NCI-H2081 treated with DMSO at 0.1 percent for 48 hours (cell line): ENCODE measurements around the gene FIP1L1.

Experiments used
- DNase-seq: peaks from one replicate; lab custom pipeline; 2025; lab: John Stamatoyannopoulos, UW

The FIP1L1 gene

GRCh38 chr4:53476232-53477037 lies 99.0 kb downstream of the FIP1L1 start:
- no peak for DNase-seq

- DNase-seq: no peak
Observed at GRCh38 chr4:53477038-53477565, 99.7 kb downstream of the FIP1L1 start.

GRCh38 chr4:53477636-53478035 lies 100.2 kb downstream of the FIP1L1 start:
- no peak for DNase-seq

GRCh38 chr4:53478671-53479456 lies 101.4 kb downstream of the FIP1L1 start:
- no peak for DNase-seq

GRCh38 chr4:53479736-53480525 lies 102.5 kb downstream of the FIP1L1 start:
- DNase-seq: no peak

GRCh38 chr4:53480909-53481308 lies 103.5 kb downstream of the FIP1L1 start:
- no peak for DNase-seq

- DNase-seq: no peak
Observed at GRCh38 chr4:53481586-53481985, 104.1 kb downstream of the FIP1L1 start.

- no peak for DNase-seq
Observed at GRCh38 chr4:53483250-53483649, 105.8 kb downstream of the FIP1L1 start.

GRCh38 chr4:53484911-53485657 lies 107.6 kb downstream of the FIP1L1 start:
- no peak for DNase-seq

GRCh38 chr4:53485658-53486040 lies 108.2 kb downstream of the FIP1L1 start:
- no peak for DNase-seq

- no peak for DNase-seq
Observed at GRCh38 chr4:53487766-53488165, 110.3 kb downstream of the FIP1L1 start.

GRCh38 chr4:53489279-53489889 lies 111.9 kb downstream of the FIP1L1 start:
- DNase-seq: no peak

GRCh38 chr4:53490161-53490956 lies 112.9 kb downstream of the FIP1L1 start:
- no peak for DNase-seq

GRCh38 chr4:53490965-53491622 lies 113.7 kb downstream of the FIP1L1 start:
- no peak for DNase-seq

GRCh38 chr4:53494851-53495250 lies 117.4 kb downstream of the FIP1L1 start:
- DNase-seq: no peak

GRCh38 chr4:53497487-53498244 lies 120.2 kb downstream of the FIP1L1 start:
- no peak for DNase-seq

- DNase-seq: no peak
Observed at GRCh38 chr4:53498706-53499105, 121.3 kb downstream of the FIP1L1 start.

GRCh38 chr4:53499791-53500190 lies 122.3 kb downstream of the FIP1L1 start:
- no peak for DNase-seq

GRCh38 chr4:53500546-53500945 lies 123.1 kb downstream of the FIP1L1 start:
- no peak for DNase-seq
